Esophagus muscularis mucosa (tissue), 3 donors: ENCODE data around the gene BSPH1.

Source experiments
- POLR2A ChIP-seq: fragments of 450-650 bp; IDR thresholded peaks from one replicate; pipeline ENCODE4 v1.6.1; 2017; ENCODE audit warnings: antibody characterized with exemption, moderate library complexity, mild to moderate bottlenecking, low read depth
- POLR2AphosphoS5 ChIP-seq, 2 donors: sonication (generic); formaldehyde crosslinking; IDR thresholded peaks; one replicate each; pipeline ENCODE4 v1.6.1; 2017; ENCODE audit warnings: antibody characterized with exemption in 2 of 2
- TF ChIP-seq, protein P1 (sequence below), 3 experiments: fragments of 200-600 bp in 2 of 3; fragments of 450-650 bp in 1 of 3; sonication (generic) in 2 of 3; IDR thresholded peaks; one replicate each; pipeline ENCODE4 v1.5.1; 2017 to 2019; ENCODE audit warnings: antibody characterized with exemption in 3 of 3, mild to moderate bottlenecking in 2 of 3, moderate library complexity in 1 of 3

DNA sequence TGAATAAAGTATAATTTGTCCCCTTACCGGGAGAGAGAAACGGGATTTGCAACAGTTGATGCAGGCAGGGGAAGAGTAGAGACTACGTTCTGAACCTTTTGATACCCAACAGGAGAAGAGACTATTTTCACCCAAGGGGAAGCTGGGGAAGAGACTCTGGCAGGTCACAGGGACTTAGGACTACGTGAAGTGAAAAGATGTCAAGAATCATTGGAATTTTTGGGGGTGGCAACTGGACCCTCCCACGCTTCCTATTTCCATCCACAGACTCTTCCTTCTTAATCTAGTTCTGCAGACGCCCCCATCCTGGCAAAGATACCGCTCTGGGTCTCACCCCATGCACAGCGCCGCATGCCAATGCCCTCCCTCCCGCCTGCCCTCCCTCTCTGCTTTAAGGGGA, 38.1 kb upstream of the BSPH1 start:
- TF ChIP-seq, protein P1, sequence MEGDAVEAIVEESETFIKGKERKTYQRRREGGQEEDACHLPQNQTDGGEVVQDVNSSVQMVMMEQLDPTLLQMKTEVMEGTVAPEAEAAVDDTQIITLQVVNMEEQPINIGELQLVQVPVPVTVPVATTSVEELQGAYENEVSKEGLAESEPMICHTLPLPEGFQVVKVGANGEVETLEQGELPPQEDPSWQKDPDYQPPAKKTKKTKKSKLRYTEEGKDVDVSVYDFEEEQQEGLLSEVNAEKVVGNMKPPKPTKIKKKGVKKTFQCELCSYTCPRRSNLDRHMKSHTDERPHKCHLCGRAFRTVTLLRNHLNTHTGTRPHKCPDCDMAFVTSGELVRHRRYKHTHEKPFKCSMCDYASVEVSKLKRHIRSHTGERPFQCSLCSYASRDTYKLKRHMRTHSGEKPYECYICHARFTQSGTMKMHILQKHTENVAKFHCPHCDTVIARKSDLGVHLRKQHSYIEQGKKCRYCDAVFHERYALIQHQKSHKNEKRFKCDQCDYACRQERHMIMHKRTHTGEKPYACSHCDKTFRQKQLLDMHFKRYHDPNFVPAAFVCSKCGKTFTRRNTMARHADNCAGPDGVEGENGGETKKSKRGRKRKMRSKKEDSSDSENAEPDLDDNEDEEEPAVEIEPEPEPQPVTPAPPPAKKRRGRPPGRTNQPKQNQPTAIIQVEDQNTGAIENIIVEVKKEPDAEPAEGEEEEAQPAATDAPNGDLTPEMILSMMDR (IDR thresholded peaks at IDR 0.05) = no peak
- no peak for TF ChIP-seq POLR2AphosphoS5 (IDR thresholded peaks at IDR 0.05)
- TF ChIP-seq POLR2A = no peak
